WTC11 (cell line): Measurements from ENCODE around the gene RGS9. TPM values are rescaled to one million over a fixed set of nuclear protein-coding genes. Genes with fewer than 3 reads are reported as not detected.

Experiments
- ATAC-seq: fragments of 200-7000 bp; cut with Tn5 transposase; 2 replicates; pipeline ENCODE4 v1.10.0; 2021; ENCODE audit warnings: mild to moderate bottlenecking, moderate library complexity
- CTCF ChIA-PET: fragments of 300-600 bp; sonication (Branson Sonifier 250); formaldehyde crosslinking; loops from one replicate; lab custom pipeline; 2021; ENCODE audit warnings: antibody characterized with exemption; lab: Charles Lee
- POLR2A ChIA-PET: fragments of 350-600 bp; sonication (Branson Sonifier 250); formaldehyde crosslinking; loops from one replicate; lab custom pipeline; 2021; ENCODE audit warnings: antibody characterized with exemption; lab: Charles Lee
- DNase-seq: peaks from one replicate; pipeline ENCODE4 v3.0.0; 2021; ENCODE audit warnings: low spot score
- H3K27ac Mint-ChIP-seq: 2 replicates; pipeline ENCODE4 v1.8.0; 2021; ENCODE audit warnings: mixed read lengths
- H3K27me3 Mint-ChIP-seq: 2 replicates; pipeline ENCODE4 v1.8.0; 2021; ENCODE audit warnings: low read depth, mild to moderate bottlenecking, moderate library complexity, mixed read lengths
- H3K36me3 Mint-ChIP-seq: 2 replicates; pipeline ENCODE4 v1.8.0; 2021; ENCODE audit warnings: mixed read lengths
- H3K4me1 Mint-ChIP-seq: 2 replicates; pipeline ENCODE4 v1.8.0; 2022; ENCODE audit warnings: mixed read lengths
- H3K4me3 Mint-ChIP-seq: 2 replicates; pipeline ENCODE4 v1.8.0; 2021; ENCODE audit warnings: mild to moderate bottlenecking, moderate library complexity, mixed read lengths
- H3K9me3 Mint-ChIP-seq: 2 replicates; pipeline ENCODE4 v1.8.0; 2021; ENCODE audit warnings: mixed read lengths
- CREM ChIP-seq: sonication (generic); formaldehyde crosslinking; IDR thresholded peaks from 2 replicates; pipeline ENCODE4 v1.8.1; 2022; ENCODE audit warnings: mild to moderate bottlenecking, missing genetic modification reagents, moderate library complexity
- MLX ChIP-seq: sonication (generic); formaldehyde crosslinking; IDR thresholded peaks from 2 replicates; pipeline ENCODE4 v1.8.1; 2023; ENCODE audit warnings: mild to moderate bottlenecking, missing genetic modification reagents, moderate library complexity
- RORB ChIP-seq: fragments of 250-450 bp; sonication (Bioruptor Pico); IDR thresholded peaks from 2 replicates; pipeline ENCODE4 v1.9.0; 2021; ENCODE audit warnings: mild to moderate bottlenecking
- TEAD4 ChIP-seq: sonication (generic); formaldehyde crosslinking; IDR thresholded peaks from 2 replicates; pipeline ENCODE4 v1.8.0; 2022; ENCODE audit warnings: mild to moderate bottlenecking, missing genetic modification reagents
- USF2 ChIP-seq: sonication (generic); formaldehyde crosslinking; IDR thresholded peaks from 2 replicates; pipeline ENCODE4 v1.8.1; 2023; ENCODE audit warnings: mild to moderate bottlenecking, missing genetic modification reagents, moderate library complexity
- ZMAT4 ChIP-seq: fragments of 250-450 bp; sonication (Bioruptor Pico); IDR thresholded peaks from 2 replicates; pipeline ENCODE4 v1.9.0; 2021; ENCODE audit warnings: mild to moderate bottlenecking
- ZNF121 ChIP-seq: sonication (generic); formaldehyde crosslinking; IDR thresholded peaks from 2 replicates; pipeline ENCODE4 v1.8.0; 2023; ENCODE audit warnings: missing genetic modification reagents
- ZNF396 ChIP-seq: fragments of 250-450 bp; sonication (Bioruptor Pico); IDR thresholded peaks from 2 replicates; pipeline ENCODE4 v1.8.0; 2021; ENCODE audit warnings: mild to moderate bottlenecking, moderate library complexity, borderline replicate concordance
- ZNF423 ChIP-seq: fragments of 250-450 bp; sonication (Bioruptor Pico); IDR thresholded peaks from 2 replicates; pipeline ENCODE4 v2.1.2; 2022; ENCODE audit warnings: mild to moderate bottlenecking, moderate library complexity
- ZNF532 ChIP-seq: fragments of 250-450 bp; sonication (Bioruptor Pico); IDR thresholded peaks from 2 replicates; pipeline ENCODE4 v1.9.0; 2021; ENCODE audit warnings: mild to moderate bottlenecking, borderline replicate concordance
- ZSCAN18 ChIP-seq: fragments of 250-450 bp; sonication (Bioruptor Pico); IDR thresholded peaks from 2 replicates; pipeline ENCODE4 v2.1.2; 2022; ENCODE audit warnings: mild to moderate bottlenecking, moderate library complexity
- total RNA-seq: library from RNA; stranded (reverse); gene quantifications from 3 replicates; pipeline ENCODE4 v1.2.3, GENCODE V29; 2021
- TF ChIP-seq, protein P1 (sequence below): fragments of 250-450 bp; sonication (Bioruptor Pico); conservative IDR thresholded peaks from 2 replicates; pipeline ENCODE4 v1.9.0; 2021; ENCODE audit warnings: mild to moderate bottlenecking

The RGS9 gene
- total RNA-seq, 1 experiment from 2014 or later, result 11.3 TPM

GRCh38 chr17:65108152-65108551 lies 29.0 kb upstream of the RGS9 start (continued):
- no peak for TF ChIP-seq MLX (CRISPR knock-in tag)
- TF ChIP-seq ZMAT4, result no peak
- TF ChIP-seq CREM, result no peak
- no peak for TF ChIP-seq ZNF396 (CRISPR knock-in tag)
- TF ChIP-seq USF2, result no peak
- TF ChIP-seq ZSCAN18 (CRISPR knock-in tag), result no peak

DNA sequence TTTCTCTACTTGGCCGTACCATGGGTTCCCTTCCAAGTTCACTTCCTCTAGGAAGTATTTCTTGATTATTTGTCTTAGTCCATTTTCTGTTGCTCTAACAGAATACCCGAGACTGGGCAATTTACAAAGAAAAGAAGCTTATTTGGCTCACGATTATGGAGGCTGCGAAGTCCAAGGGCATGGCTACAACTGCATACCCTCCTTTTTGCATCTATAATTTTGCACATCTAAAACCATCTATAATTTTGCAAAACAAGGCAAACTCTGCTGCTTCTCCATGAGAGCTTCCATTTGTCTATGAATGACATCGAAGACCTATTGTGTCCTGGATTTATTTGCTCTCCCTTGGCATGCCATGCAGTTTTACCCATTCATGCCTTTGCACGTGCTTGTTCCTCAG lies 27.6 kb upstream of the RGS9 start:
- H3K4me3 Mint-ChIP-seq, result no peak overlapping the region
- peaks cover 9% of the 10 kb centered on the region for H3K36me3 Mint-ChIP-seq
- no peaks in the 10 kb centered on the region for H3K27me3 Mint-ChIP-seq
- ChIA-PET POLR2A (no interaction called here), CTCF (interaction anchor here (1.7 kb wide), 1 partner anchor 9 kb away, joined by 7 read pairs; no protein-coding TSS in a partner anchor)
- H3K27ac Mint-ChIP-seq, result no peak overlapping the region
- DNase-seq (no peak), ATAC-seq (no peak)
- TF ChIP-seq, protein P1, sequence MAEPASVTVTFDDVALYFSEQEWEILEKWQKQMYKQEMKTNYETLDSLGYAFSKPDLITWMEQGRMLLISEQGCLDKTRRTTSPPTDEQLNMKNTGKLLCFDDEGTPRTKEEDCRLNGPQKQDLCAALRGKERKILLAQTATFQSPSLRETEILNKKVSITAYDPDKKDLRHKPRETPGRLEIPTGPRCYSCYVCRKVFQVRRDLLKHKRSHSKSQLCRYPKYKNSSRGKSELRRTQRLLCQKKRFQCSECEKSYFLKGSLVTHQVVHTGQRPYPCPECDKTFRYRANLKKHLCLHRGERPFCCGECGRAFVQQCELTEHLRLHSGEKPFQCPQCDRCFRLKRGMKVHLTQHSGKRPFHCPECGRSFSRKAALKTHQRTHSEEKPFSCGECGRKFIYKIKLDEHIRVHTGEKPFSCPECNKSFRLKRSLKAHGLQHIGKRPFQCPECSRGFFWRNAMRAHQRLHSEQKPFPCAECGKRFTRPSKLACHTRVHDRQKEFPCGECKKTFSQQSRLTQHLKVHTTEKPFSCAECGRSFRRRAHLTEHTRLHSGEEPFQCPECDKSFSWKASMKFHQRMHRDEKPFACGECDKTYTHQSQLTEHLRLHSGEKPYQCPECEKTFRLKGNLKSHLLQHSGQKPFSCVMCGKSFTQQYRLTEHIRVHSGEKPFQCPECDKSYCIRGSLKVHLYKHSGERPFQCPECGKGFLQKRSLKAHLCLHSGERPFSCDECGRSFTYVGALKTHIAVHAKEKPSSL, result no peak
- TF ChIP-seq CREM, result no peak
- no peak for TF ChIP-seq ZNF423 (CRISPR knock-in tag)
- no peak for TF ChIP-seq TEAD4 (CRISPR knock-in tag)
- no peak for TF ChIP-seq ZNF532
- no peak for TF ChIP-seq RORB (CRISPR knock-in tag)
- H3K4me1 Mint-ChIP-seq, result no peaks in the 10 kb centered on the region; the same call in 1 of the 2 replicates
- peaks cover 14% of the 10 kb centered on the region for H3K9me3 Mint-ChIP-seq

DNA sequence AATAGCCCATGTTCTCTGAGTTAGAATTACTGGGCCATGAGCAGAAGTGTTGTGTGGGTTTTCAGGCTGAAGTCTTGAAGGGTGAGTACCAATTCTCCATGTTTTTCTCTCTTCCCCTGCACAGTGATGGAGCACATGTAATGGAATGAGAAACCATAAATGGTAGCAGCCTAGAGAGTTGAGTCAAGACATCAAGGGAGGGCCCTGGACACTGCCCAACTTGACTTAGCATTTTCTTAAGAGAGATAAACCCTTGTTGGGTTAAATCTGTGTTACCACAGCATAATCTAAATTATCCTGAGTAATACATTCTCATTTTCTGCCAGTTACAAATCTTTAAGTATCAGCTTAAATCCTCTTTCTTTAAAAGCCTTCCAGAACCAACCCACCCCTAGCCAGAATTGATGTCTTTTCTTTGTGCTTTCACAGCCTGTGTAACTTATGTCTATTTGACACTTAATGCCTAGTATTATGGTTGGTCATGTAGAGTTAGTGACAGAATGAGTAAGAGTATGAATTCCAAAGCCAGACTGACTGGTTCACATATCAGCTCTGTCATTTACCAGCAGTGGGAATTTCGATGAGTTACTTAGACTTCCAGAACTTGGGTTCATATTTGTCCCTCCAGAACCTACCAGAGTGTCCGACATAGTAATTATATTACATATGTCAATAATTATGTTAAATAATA lies 27.0 kb upstream of the RGS9 start:
- ChIA-PET POLR2A (no interaction called here), CTCF (interaction anchor here (1.7 kb wide), 1 partner anchor 10 kb away, joined by 7 read pairs; no protein-coding TSS in a partner anchor)
- no peak for DNase-seq
- no peak overlapping the region for H3K27ac Mint-ChIP-seq
- H3K4me1 Mint-ChIP-seq, result no peaks in the 10 kb centered on the region
- H3K9me3 Mint-ChIP-seq, result peaks cover 14% of the 10 kb centered on the region
- H3K27me3 Mint-ChIP-seq, result no peaks in the 10 kb centered on the region
- no peak overlapping the region for H3K4me3 Mint-ChIP-seq
- no peak for TF ChIP-seq ZNF121 (CRISPR knock-in tag)
- peaks cover 9% of the 10 kb centered on the region for H3K36me3 Mint-ChIP-seq
- ATAC-seq, result no peak
